PFSK-1 (cell line): ENCODE results near the gene C5orf46.

Experiments
- FOXP2 ChIP-seq: optimal IDR thresholded peaks from 2 replicates; pipeline ENCODE3; 2011; ENCODE audit warnings: borderline replicate concordance, control low read depth, inconsistent platforms; ENCODE audit not compliant: insufficient read depth; ENCODE audit errors: extremely low read length, extremely low read depth
- POLR2AphosphoS5 ChIP-seq: IDR thresholded peaks from 2 replicates; pipeline ENCODE4 v1.6.1; 2012; ENCODE audit warnings: low read depth, mild to moderate bottlenecking, control low read depth, low read length, moderate library complexity
- REST ChIP-seq, 2 experiments: IDR thresholded peaks; 2 replicates each; pipeline versions ENCODE4 v1.6.1 to v1.8.0; 2011 to 2012; ENCODE audit warnings: low read depth in 2 of 2, low read length in 2 of 2, control low read depth in 1 of 2, inconsistent platforms in 1 of 2, mild to moderate bottlenecking in 1 of 2, moderate library complexity in 1 of 2; ENCODE audit not compliant: insufficient read depth in 1 of 2
- SIN3A ChIP-seq: IDR thresholded peaks from 2 replicates; pipeline ENCODE4 v1.6.1; 2012; ENCODE audit warnings: mild to moderate bottlenecking, low read length, moderate library complexity, borderline replicate concordance; ENCODE audit not compliant: insufficient read depth
- TAF1 ChIP-seq: IDR thresholded peaks from 2 replicates; pipeline ENCODE4 v1.6.1; 2012; ENCODE audit warnings: low read length, control low read depth, borderline replicate concordance; ENCODE audit not compliant: insufficient read depth

The C5orf46 gene

GRCh38 chr5:147895864-147896263, 10.5 kb downstream of the C5orf46 start:
- no peak for TF ChIP-seq SIN3A

- TF ChIP-seq TAF1 = no peak
- TF ChIP-seq POLR2AphosphoS5 = no peak
- TF ChIP-seq FOXP2 = no peak
- TF ChIP-seq SIN3A = no peak
- TF ChIP-seq REST (IDR thresholded peaks at IDR 0.05; ENCODE audit: insufficient read depth in 1 of 2, low read depth in 2 of 2, low read length in 2 of 2) = no peak
Observed at GRCh38 chr5:147893820-147894219, 12.5 kb downstream of the C5orf46 start.

GRCh38 chr5:147892696-147893296, 13.5 kb downstream of the C5orf46 start:
- TF ChIP-seq SIN3A = no peak
- TF ChIP-seq FOXP2 = no peak
- no peak for TF ChIP-seq TAF1
- TF ChIP-seq REST (IDR thresholded peaks at IDR 0.05; ENCODE audit: insufficient read depth in 1 of 2, low read depth in 2 of 2, low read length in 2 of 2) = no peak
- TF ChIP-seq POLR2AphosphoS5 = no peak

GRCh38 chr5:147887930-147888329, 18.4 kb downstream of the C5orf46 start:
- TF ChIP-seq TAF1 (no peak), POLR2AphosphoS5 (no peak), FOXP2 (no peak), SIN3A (no peak), REST (IDR thresholded peaks at IDR 0.05; ENCODE audit: insufficient read depth in 1 of 2, low read depth in 2 of 2, low read length in 2 of 2) (no peak)

GRCh38 chr5:147887026-147887627, 19.2 kb downstream of the C5orf46 start:
- TF ChIP-seq SIN3A (no peak), FOXP2 (no peak), REST (IDR thresholded peaks at IDR 0.05; ENCODE audit: insufficient read depth in 1 of 2, low read depth in 2 of 2, low read length in 2 of 2) (no peak), POLR2AphosphoS5 (no peak), TAF1 (no peak)
